HG03442 (cell line): Measurements from ENCODE around the gene CDC14A.

ENCODE experiments used
- ATAC-seq: cut with Tn5 transposase; IDR thresholded peaks from one replicate; pipeline ENCODE4 v1.9.1; 2021; ENCODE audit warnings: mild to moderate bottlenecking, moderate library complexity; ENCODE audit not compliant: unreplicated experiment

The CDC14A gene

GRCh38 chr1:100526894-100527293 is 174.6 kb downstream of the CDC14A start:
- ATAC-seq: no peak

- ATAC-seq: no peak
These were observed 176.6 kb downstream of the CDC14A start for GRCh38 chr1:100528871-100529270.

DNA sequence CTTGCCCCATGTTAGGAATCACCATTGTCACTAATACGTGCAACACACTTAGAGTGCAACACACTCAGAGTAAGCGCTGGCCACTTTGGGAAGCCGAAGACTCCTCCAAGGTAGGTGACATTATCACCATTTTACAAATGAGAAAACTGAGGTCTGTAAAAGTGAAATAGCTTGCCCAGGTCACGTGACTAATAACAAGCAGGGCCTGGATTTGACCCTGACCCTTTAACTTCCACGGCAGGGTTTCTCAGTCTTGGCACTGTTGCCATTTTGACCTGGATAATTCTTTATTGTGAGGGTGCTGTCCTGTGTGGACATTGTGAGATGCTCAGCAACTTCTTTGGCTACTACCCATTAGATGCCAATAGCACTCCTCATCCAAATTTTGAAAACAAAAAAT is 177.8 kb downstream of the CDC14A start:
- no peak for ATAC-seq

DNA sequence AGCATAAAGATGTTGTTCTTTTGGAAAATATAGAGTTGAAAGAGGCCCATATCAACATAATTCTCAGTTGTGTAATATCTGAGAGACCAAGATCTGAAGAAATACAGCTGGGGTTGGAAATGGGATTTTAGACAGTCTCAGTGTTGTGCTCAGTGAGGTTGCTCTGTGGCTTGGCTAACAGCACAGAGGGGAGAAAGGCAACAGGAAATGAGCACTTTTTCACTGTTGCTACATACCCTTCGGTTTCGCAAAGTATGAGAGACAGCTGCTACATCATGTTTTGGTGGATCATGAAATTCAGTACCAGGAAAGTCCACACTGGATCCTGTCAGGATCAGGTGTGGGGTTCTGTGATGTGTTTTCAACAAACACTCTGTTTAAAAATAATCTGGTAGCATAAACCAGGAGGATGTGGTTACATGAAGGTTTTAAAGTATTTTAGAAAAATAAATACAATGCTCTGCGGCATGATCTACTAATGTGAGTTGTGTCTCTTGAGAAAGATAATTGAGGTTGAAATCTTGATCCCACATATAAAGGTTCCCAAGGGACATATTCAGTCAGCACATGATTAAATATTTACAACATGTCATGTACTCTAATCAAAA is 178.7 kb downstream of the CDC14A start:
- ATAC-seq: peak; percentile 88

GRCh38 chr1:100532645-100533044 is 180.3 kb downstream of the CDC14A start:
- no peak for ATAC-seq

GRCh38 chr1:100535264-100535663 is 183.0 kb downstream of the CDC14A start:
- ATAC-seq: no peak

DNA sequence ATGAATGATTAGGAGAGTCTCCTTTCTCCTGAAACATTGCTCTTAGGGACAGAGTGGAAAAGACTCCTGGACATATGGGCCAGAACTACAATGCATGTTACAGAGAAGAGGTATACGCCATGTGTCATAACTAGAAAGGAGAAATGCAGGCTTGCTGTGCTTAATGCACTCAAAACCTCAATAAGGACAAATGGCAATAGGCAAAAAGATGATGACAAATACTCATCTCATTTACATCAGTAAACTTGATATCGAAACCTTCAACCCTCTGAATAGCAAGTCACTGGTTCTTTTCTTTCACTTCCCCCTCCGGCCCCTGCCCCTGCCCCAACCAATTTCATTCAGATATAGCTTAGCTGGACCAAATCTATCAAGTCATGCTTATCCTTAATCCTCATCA is 183.7 kb downstream of the CDC14A start:
- peak; percentile 87 for ATAC-seq

GRCh38 chr1:100538913-100539835 is 186.9 kb downstream of the CDC14A start:
- ATAC-seq: no peak

DNA sequence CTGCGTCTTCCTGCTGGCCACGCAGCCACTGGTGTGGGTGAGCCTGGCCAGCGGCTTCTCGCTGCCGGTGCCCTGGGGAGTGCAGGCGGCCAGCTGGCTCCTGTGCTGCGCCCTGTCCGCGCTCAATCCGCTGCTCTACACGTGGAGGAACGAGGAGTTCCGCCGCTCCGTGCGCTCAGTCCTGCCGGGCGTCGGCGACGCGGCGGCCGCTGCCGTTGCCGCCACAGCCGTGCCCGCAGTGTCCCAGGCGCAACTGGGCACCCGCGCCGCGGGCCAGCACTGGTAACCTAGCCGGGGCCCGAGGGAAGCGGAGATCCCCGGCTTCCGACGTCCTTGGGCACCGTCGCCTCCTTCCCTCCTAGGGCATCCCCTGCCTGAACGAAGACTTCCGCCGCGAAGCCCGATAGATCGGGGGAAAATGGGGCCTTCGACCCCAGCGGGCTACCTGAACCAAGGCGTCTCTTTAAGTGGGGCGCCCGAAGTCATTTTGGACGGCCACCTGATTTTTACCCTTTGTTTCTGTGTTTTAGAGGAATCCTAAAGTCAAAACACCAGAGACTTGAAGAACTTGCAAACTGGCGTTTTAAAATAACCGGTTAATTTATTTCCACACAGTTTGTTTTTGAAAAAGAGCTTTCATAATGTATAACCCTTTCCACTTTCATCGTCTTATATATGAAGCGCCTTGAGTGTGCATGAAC is 187.7 kb downstream of the CDC14A start:
- ATAC-seq: no peak

DNA sequence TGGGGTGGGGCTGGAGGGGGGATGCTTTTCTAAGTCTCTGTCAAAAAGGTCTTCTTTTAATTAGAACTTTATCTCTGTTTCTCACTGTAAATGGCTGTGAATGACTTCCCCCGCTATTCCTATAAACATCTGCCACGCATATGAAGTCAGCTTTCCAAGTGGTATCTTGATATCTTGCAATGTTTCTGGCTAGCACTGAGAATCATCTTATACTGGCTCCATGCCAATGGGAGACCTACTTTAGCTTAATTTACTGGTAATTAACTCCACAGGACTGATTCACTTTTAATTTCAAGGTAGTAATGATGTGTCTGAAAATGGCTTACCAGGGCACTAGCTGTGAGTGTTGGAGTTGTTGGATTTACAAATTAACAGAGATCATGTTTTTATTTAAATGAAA is 190.0 kb downstream of the CDC14A start:
- ATAC-seq: no peak

DNA sequence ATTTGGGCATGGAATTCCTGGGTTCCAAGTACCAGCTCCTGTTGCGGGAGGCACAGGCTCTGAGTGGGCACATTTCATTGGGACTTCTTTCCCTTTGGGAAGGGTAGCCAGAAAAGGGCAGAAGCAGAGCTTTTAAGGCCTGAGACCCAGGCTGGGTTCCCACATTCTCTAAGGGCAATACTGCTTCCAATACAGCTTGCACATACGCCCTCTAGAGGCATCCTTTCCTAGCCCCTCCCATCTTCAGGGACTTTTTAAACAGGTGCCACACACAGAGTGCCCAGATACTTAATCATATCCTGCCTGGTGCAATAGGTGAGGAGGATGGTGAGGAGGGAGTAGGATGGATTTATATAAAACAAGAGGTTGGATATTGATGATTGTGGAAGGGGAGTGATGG is 191.3 kb downstream of the CDC14A start:
- ATAC-seq: peak; percentile 49

DNA sequence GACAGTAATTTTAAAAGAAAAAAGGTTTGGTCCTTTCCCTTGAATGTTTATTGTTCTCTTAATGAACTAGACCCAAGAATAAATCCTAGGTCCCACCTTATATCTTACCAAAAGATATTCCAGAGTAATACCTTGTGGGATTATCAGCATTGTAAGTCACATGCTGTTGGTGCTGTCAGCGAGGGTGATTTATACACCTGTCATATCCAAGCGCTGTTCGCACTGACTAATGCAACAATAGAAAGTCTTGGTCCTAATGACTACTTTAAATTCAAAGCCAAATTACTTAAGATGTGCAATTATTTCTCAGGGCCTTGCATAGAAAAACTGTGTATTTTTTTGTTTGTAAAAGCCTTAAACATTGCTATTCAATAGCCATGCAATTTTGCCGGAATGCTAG is 192.5 kb downstream of the CDC14A start:
- no peak for ATAC-seq

DNA sequence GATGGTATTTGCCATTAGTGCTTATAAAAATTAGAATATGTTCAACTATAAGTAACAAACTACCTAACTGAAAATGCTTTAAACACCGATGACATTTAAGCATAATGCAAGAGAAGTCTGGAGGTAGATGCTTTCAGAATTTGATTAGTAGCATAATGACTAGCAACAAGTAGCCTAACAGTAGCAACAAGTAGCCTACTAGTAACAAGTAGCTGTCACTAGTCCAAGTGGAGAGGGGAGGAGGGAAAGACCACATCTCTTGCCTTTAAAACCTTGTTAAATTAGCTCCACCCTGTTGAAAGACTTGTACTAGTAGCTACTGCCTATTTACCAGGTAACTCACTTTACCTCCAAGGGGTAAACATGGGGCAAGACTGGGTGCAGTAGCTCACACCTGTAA is 193.5 kb downstream of the CDC14A start:
- ATAC-seq: no peak

- no peak for ATAC-seq
These were observed 199.7 kb downstream of the CDC14A start for GRCh38 chr1:100552031-100552430.

GRCh38 chr1:100552922-100553321 is 200.6 kb downstream of the CDC14A start:
- no peak for ATAC-seq

DNA sequence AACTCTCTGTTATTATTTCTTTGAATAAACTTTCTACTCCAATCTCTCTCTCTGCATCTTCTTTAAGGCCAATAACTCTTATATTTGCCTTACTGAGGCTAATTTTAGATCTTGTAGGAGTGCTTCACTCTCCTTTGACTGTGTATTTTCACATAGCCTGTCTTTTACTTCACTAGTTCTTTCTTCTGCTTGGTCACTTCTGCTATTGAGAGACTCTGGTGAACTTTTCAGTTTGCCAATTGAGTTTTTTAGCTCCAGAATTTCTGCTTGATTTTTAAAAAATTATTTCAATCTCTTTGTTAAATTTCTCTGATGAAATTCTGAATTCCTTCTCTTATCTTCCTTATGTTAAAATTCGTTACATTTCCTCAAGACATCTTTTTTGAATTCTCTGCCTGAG is 203.9 kb downstream of the CDC14A start:
- ATAC-seq: no peak

DNA sequence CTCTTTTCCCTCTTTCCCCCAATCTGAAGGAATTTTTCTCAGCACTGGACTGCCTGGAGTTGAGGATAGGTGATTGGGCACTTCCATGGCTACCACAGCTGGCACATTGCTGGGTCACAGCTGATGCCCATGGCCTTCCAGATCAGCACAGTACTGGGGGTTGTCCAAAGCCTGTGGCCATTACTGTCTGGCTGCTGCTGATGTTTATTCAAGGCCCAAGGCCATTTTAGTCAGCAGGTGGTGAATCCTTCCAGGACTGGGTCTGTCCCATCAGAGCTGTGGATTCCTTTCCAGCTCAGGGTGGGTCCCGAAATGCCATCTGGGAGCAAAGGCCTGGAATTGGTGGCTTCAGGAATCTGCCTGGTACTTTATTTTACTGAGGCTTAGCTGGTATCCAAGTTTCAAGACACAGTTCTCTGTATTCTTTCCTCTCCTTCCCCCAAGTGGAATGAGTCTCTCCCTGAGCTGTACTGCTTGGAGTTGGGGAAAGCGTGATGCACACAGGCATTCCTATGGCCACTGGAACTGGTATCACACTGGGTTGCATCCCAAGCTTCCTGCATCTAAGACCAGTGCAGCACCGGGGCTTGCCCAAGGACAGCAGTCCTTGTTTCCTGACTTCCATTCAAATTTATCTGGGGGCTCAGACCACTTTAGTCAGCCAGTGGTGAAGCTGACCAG is 204.8 kb downstream of the CDC14A start:
- no peak for ATAC-seq

GRCh38 chr1:100557606-100557953 is 205.3 kb downstream of the CDC14A start:
- no peak for ATAC-seq

- no peak for ATAC-seq
These were observed 213.2 kb downstream of the CDC14A start for GRCh38 chr1:100565533-100565932.

DNA sequence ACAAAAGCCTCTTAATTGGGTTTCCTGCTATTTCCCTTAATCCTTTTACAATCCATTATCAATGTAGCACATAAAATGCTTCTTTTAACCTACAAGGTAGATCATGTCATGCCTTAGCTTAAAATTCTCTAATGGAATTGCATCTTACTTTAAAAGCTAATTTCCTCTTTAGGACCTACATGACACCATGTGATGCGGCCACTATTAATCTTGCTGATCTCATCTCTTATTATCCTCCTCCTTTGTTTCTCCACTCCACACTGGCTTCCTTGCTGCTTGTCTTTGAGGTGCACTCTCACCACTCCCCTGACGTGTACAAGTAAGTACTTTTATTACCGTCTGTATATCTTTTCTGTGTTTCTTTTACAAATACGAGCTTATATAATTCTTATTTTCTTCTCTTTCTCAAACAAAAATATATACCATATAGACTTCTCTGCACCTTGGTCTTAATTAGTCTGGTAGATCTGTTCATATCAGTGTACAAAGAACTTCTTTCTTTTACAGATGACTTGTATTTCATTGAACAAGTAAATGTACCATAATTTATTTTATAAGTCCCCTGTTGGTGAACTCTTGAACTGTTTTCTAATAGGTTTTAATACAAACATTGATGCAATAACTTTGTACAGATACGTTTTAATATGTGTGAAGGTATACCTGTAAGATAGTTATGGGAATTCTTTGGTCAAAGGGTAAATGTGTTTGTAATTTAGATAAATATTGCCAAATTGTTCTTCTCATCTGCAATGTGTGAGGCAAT is 213.8 kb downstream of the CDC14A start:
- no peak for ATAC-seq

DNA sequence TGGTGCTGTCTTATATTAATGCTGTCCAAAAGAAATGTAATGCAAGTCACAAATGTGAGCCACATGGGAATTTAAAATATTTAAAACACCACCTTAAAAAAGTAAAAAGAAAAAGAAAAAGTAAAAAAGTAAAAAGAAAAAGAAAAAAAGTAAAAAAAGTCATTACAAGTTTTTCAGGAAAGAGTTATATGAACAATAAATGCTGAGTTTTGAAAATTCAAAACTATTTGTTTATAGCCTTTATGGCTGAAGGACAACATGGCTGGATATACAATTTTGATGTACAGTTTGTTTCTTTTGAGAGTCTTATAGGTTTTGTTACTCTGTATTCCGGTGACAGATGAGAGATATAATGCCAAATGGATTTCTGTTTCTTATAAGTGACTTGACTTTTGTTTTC is 214.8 kb downstream of the CDC14A start:
- no peak for ATAC-seq
